ENCODE data around the gene MYRF. TPM values are rescaled to one million over a fixed set of nuclear protein-coding genes. Genes with fewer than 3 reads are reported as not detected.

MYRF gene
- total and polyA plus RNA-seq, 2 of the 4 experiments (the other 2 are of a cell fraction), result 1.6 to 10.7 TPM

DNA sequence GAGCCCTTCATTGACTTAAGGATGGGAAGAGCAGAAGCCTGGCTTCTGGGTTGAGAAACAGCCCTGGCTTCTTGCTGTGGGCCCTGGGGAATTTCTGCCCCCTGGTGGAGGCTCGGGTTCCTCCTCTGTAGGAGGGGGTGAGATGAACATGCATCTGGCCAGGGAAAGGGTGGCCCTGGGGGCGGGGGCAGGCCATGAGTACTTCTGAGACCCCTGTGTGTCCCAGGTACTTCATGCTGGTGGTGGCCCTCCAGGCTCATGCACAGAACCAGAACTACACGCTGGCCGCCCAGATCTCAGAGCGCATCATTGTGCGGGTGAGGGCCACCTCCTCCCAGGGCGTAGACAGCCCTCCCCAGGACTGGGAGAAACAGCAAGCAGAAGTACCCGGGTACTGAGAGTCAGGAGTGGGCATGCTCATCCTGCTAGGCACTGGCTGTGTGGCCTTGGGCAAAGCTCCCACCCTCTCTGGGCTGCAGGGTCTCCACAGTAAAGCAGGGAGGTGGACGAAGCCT, 24.2 kb downstream of the MYRF start (continued):
- TF ChIP-seq, protein P1, sequence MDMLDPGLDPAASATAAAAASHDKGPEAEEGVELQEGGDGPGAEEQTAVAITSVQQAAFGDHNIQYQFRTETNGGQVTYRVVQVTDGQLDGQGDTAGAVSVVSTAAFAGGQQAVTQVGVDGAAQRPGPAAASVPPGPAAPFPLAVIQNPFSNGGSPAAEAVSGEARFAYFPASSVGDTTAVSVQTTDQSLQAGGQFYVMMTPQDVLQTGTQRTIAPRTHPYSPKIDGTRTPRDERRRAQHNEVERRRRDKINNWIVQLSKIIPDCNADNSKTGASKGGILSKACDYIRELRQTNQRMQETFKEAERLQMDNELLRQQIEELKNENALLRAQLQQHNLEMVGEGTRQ (IDR thresholded peaks at IDR 0.05; ENCODE audit: low read depth, low read length), result no peak
- TF ChIP-seq BHLHE40 (IDR thresholded peaks at IDR 0.05; ENCODE audit: low read depth, low read length) (no peak), MXI1 (IDR thresholded peaks at IDR 0.05; ENCODE audit: borderline replicate concordance, low read depth, low read length) (no peak), CHD1 (IDR thresholded peaks at IDR 0.05; ENCODE audit: low read depth, low read length) (no peak)

DNA sequence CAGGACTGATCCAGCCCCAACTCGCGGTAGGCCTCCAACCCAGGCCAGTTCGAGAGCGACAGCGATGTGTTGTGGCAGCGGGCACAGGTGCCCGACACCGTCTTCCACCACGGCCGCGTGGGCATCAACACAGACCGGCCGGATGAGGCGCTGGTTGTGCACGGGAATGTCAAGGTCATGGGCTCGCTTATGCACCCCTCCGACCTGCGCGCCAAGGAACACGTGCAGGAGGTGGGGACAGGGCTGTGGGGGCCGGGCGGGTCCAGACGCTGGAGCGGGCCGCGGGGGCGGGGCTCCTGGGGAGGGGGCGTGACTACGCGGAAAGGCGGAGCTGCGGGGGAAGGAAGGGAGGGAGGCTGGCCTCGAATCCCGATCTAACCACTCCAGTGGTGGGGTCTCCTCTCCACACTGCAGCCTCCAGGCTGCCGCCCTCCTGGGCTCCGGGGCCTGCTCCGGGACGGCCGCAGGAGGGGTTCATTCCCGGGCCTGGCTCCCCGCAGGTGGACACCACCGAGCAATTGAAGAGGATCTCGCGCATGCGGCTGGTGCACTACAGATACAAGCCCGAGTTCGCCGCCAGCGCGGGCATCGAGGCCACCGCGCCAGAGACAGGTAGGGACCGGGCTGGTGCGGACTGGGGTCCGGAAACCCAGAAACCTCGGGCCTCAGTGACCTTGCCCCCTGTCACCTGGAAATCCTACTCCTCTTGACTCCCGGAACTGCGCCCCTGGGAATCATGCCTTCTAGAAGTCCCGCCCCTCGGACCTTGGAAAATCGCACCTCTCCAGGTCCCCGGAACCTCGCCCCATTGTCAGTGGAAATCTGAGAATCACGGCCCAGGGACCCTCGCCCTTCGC, 25.0 kb downstream of the MYRF start:
- Histone ChIP-seq H2BK5ac (ENCODE audit: low read depth, low read length, poor library complexity, severe bottlenecking) (no peak overlapping the region), H3K36me3 (ENCODE audit: control insufficient read depth, insufficient read depth, low read length) (peaks cover 1% of the 10 kb centered on the region), H4K5ac (ENCODE audit: low read depth, low read length) (no peak overlapping the region), H3K27me3 (ENCODE audit: control insufficient read depth, insufficient read depth, low read length) (no peaks in the 10 kb centered on the region), H3K14ac (replicated peaks; ENCODE audit: low read depth, low read length) (no peak overlapping the region), H2AK9ac (replicated peaks; ENCODE audit: low read depth, low read length, poor library complexity) (no peak overlapping the region), H2BK120ac (ENCODE audit: low read depth, low read length) (no peak overlapping the region), H3K4ac (ENCODE audit: low read depth, low read length) (no peak overlapping the region), H3K27ac (ENCODE audit: insufficient read depth, low read length) (no peak overlapping the region), H2AK5ac (ENCODE audit: low read depth, low read length) (no peak overlapping the region), H3K4me3 (ENCODE audit: insufficient read depth, low read depth, low read length) (no peak overlapping the region), H3K23ac (ENCODE audit: low read depth, low read length) (no peak overlapping the region), H2BK20ac (ENCODE audit: low read depth, low read length) (no peak overlapping the region), H3K79me1 (ENCODE audit: low read depth in 1 of 2, low read length in 2 of 2) (no peaks in the 10 kb centered on the region), H2AFZ (replicated peaks; ENCODE audit: low read length, poor library complexity) (peak overlapping the region; percentile 7), H4K20me1 (ENCODE audit: insufficient read depth, low read length) (no peaks in the 10 kb centered on the region), H4K91ac (ENCODE audit: insufficient read depth, low read depth, low read length) (no peak overlapping the region), H2BK15ac (ENCODE audit: low read depth, low read length) (no peak overlapping the region), H3K4me2 (ENCODE audit: low read depth, low read length) (no peak overlapping the region), H3K18ac (ENCODE audit: low read depth, low read length) (no peak overlapping the region), H3K9me1 (ENCODE audit: insufficient read depth, low read length) (no peaks in the 10 kb centered on the region), H3K9ac (ENCODE audit: low read depth, low read length) (no peak overlapping the region), H3K9me3 (ENCODE audit: control insufficient read depth, insufficient read depth, low read length) (no peaks in the 10 kb centered on the region), H3K56ac (ENCODE audit: extremely low read depth, insufficient read depth, low read length) (no peak overlapping the region), H4K8ac (ENCODE audit: low read depth in 2 of 2, low read length in 2 of 2) (no peak overlapping the region), H3K4me1 (ENCODE audit: control insufficient read depth, insufficient read depth, low read length) (no peaks in the 10 kb centered on the region)
- ATAC-seq (ENCODE audit: low read depth) (no peak), DNase-seq (no peak)
- in situ Hi-C loops (cut with MboI; ENCODE audit: low sequenced_read_pairs), result no loop called here
- whole genome bisulfite sequencing, 2 experiments (ENCODE audit: extremely low coverage in 2 of 2, insufficient read length in 1 of 2), result 80% methylated on average over 29 of the region's 67 CpGs; no CpG with 5 or more reads in 1 of the 2 experiments
- ChIA-PET POLR2A (ENCODE audit: unreplicated experiment) (no interaction called here), CTCF (no interaction called here)
- no TSS peak for BruUV-seq (replicated peaks)
- dilution Hi-C loops (cut with HindIII; ENCODE audit: low sequenced_read_pairs, unreplicated experiment), result no loop called here
- intact Hi-C loops (cut with micrococcal nuclease), result no loop called here
- TF ChIP-seq FOS (IDR thresholded peaks at IDR 0.05; ENCODE audit: low read depth, low read length), result no peak
- TF ChIP-seq MXI1 (IDR thresholded peaks at IDR 0.05; ENCODE audit: borderline replicate concordance, low read depth, low read length), result no peak
- TF ChIP-seq, protein P1 (IDR thresholded peaks at IDR 0.05; ENCODE audit: low read depth, low read length), result no peak
- no peak for TF ChIP-seq BHLHE40 (IDR thresholded peaks at IDR 0.05; ENCODE audit: low read depth, low read length)
- TF ChIP-seq, protein P2, sequence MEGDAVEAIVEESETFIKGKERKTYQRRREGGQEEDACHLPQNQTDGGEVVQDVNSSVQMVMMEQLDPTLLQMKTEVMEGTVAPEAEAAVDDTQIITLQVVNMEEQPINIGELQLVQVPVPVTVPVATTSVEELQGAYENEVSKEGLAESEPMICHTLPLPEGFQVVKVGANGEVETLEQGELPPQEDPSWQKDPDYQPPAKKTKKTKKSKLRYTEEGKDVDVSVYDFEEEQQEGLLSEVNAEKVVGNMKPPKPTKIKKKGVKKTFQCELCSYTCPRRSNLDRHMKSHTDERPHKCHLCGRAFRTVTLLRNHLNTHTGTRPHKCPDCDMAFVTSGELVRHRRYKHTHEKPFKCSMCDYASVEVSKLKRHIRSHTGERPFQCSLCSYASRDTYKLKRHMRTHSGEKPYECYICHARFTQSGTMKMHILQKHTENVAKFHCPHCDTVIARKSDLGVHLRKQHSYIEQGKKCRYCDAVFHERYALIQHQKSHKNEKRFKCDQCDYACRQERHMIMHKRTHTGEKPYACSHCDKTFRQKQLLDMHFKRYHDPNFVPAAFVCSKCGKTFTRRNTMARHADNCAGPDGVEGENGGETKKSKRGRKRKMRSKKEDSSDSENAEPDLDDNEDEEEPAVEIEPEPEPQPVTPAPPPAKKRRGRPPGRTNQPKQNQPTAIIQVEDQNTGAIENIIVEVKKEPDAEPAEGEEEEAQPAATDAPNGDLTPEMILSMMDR (conservative IDR thresholded peaks at IDR 0.05; ENCODE audit: low read depth, low read length), result no peak
- no peak for TF ChIP-seq SMC3 (IDR thresholded peaks at IDR 0.05; ENCODE audit: low read depth, low read length)
- no peak for TF ChIP-seq NFE2L2 (IDR thresholded peaks at IDR 0.05; ENCODE audit: low read depth, low read length)
- TF ChIP-seq MAFK (IDR thresholded peaks at IDR 0.05; ENCODE audit: low read depth, low read length), result no peak
- no peak for TF ChIP-seq CEBPB (IDR thresholded peaks at IDR 0.05; ENCODE audit: low read depth, low read length)
